Measurements from ENCODE around the gene TMEM59. TPM values are rescaled to one million over a fixed set of nuclear protein-coding genes. Genes with fewer than 3 reads are reported as not detected.
"Not testable (repeated sequence)": the region's sequence is repeated elsewhere in the genome, so short reads cannot be mapped to it uniquely, and the experiment has no call there.

Gene TMEM59
- total RNA-seq, 1 experiment from 2014 or later: 73.5 TPM

DNA sequence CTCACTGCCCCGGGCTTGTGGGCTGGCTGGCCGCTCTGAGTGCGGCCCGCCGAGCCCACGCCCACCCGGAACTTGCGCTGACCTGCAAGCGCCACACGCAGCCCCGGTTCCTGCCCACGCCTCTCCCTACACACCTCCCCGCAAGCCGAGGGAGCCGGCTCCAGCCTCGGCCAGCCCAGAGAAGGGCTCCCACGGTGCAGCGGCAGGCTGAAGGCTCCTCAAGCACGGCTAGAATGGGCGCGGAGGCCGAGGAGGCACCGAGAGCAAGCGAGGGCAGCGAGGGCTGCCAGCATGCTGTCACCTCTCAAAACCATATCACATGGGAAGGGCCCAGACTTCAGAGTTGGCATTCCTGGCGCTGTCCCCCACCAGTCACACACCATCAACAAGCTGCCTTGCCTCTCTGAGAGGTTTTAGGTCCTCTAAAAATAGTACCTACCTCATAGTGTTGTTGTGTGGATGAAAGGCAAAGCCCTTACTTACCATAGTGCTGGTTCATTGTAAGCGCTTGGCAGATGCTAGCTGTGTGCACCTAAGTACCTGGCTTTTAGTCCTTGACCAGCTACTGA lies 48.4 kb downstream of the TMEM59 start:
- Histone ChIP-seq H3K4me3 (ENCODE audit: low read depth, low read length, poor library complexity, severe bottlenecking) (no peak overlapping the region), H3K27ac (ENCODE audit: low read depth, low read length, poor library complexity, severe bottlenecking) (no peak overlapping the region), H3K27me3 (replicated peaks; ENCODE audit: insufficient read depth, low read depth, low read length, poor library complexity) (no peaks in the 10 kb centered on the region), H3K4me1 (ENCODE audit: insufficient read depth, low read length, poor library complexity, severe bottlenecking) (no peaks in the 10 kb centered on the region), H3K36me3 (ENCODE audit: insufficient read depth, low read length, poor library complexity, severe bottlenecking) (no peaks in the 10 kb centered on the region), H3K9me3 (ENCODE audit: low read depth, low read length, poor library complexity, severe bottlenecking) (no peaks in the 10 kb centered on the region)
- TF ChIP-seq CTCF (conservative IDR thresholded peaks at IDR 0.05; ENCODE audit: low read depth, low read length): no peak
- CTCF ChIA-PET: no interaction called here
- no peak for DNase-seq (ENCODE audit: low spot score)
- POLR2A ChIA-PET (ENCODE audit: low non-redundant PET): no interaction called here
- no TSS peak for BruUV-seq (replicated peaks)
- intact Hi-C loops (cut with micrococcal nuclease; ENCODE audit: unreplicated experiment): no loop called here

GRCh38 chr1:54003750-54004480 lies 49.1 kb downstream of the TMEM59 start:
- CTCF ChIA-PET; H3K27me3 ChIP-seq (replicated peaks; ENCODE audit: insufficient read depth, low read depth, low read length, poor library complexity); H3K9me3 ChIP-seq (ENCODE audit: low read depth, low read length, poor library complexity, severe bottlenecking); DNase-seq (ENCODE audit: low spot score); H3K27ac ChIP-seq (ENCODE audit: low read depth, low read length, poor library complexity, severe bottlenecking); H3K4me3 ChIP-seq (ENCODE audit: low read depth, low read length, poor library complexity, severe bottlenecking); POLR2A ChIA-PET (ENCODE audit: low non-redundant PET); H3K4me1 ChIP-seq (ENCODE audit: insufficient read depth, low read length, poor library complexity, severe bottlenecking); BruUV-seq (replicated peaks); intact Hi-C loops (cut with micrococcal nuclease; ENCODE audit: unreplicated experiment); H3K36me3 ChIP-seq (ENCODE audit: insufficient read depth, low read length, poor library complexity, severe bottlenecking): not testable (repeated sequence)

DNA sequence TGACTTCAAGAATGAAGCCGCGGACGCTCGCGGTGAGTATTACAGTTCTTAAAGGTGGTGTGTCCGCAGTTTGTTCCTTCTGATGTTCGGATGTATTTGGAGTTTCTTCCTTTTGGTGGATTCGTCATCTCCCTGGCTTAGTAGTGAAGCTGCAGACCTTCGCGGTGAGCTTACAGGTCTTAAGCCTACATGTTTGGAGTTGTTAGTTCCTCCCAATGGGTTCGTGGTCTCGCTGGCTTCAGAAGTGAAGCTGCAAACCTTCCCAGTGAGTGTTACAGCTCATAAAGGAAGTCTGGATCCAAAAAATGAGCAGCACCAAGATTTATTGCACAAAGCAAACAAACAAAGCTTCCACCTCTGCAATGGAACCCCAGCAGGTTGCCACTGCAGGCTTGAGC lies 49.8 kb downstream of the TMEM59 start:
- ChIA-PET POLR2A (ENCODE audit: low non-redundant PET) (no interaction called here), CTCF (interaction anchor here (0.5 kb wide), 1 partner anchor 136 kb away, joined by 6 read pairs; no protein-coding TSS in a partner anchor)
- no peaks in the 10 kb centered on the region for H3K36me3 ChIP-seq (ENCODE audit: insufficient read depth, low read length, poor library complexity, severe bottlenecking)
- intact Hi-C loops (cut with micrococcal nuclease; ENCODE audit: unreplicated experiment): no loop called here
- H3K27me3 ChIP-seq (replicated peaks; ENCODE audit: insufficient read depth, low read depth, low read length, poor library complexity): no peaks in the 10 kb centered on the region
- TF ChIP-seq CTCF (conservative IDR thresholded peaks at IDR 0.05; ENCODE audit: low read depth, low read length) (no peak), EZH2 (IDR thresholded peaks at IDR 0.05; ENCODE audit: borderline replicate concordance, low read depth, low read length, poor library complexity, severe bottlenecking) (no peak)
- BruUV-seq (replicated peaks): no TSS peak
- no peaks in the 10 kb centered on the region for H3K4me1 ChIP-seq (ENCODE audit: insufficient read depth, low read length, poor library complexity, severe bottlenecking)
- no peaks in the 10 kb centered on the region for H3K9me3 ChIP-seq (ENCODE audit: low read depth, low read length, poor library complexity, severe bottlenecking)
- no peak for DNase-seq (ENCODE audit: low spot score)
- H3K27ac ChIP-seq (ENCODE audit: low read depth, low read length, poor library complexity, severe bottlenecking): no peak overlapping the region
- no peak overlapping the region for H3K4me3 ChIP-seq (ENCODE audit: low read depth, low read length, poor library complexity, severe bottlenecking)

Data from A673 (cell line).